ENCODE measurements around the gene C1QTNF2. TPM values are rescaled to one million over a fixed set of nuclear protein-coding genes. Genes with fewer than 3 reads are reported as not detected.
"Not testable (repeated sequence)": the region's sequence is repeated elsewhere in the genome, so short reads cannot be mapped to it uniquely, and the experiment has no call there.

The C1QTNF2 gene
- total RNA-seq, 1 donor from 2014 or later, result 1.3 TPM

- DNase-seq (ENCODE audit: low spot score), result no peak
- intact Hi-C loops (cut with DNase I), result no loop called here
These were observed 21.0 kb downstream of the C1QTNF2 start for GRCh38 chr5:160349249-160349934.

DNA sequence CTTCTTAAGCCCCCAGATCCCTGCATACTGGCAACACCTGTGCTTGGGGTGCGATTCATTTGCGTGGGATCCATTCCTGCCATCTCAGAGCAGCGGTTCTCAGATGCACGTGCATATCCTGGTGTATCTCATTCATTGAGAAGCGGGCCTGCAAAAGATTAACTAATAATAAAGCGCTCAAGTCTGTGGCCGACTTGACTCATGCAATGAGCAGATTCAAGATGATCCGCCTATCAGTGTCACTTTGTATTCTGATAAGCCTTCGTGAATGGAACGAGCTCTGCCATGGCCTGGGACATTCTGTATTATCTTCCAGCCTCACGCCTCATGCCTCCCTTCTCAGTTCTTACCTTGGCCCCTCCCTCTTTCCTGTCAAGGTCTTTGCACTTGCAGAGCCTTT is 22.3 kb downstream of the C1QTNF2 start:
- intact Hi-C loops (cut with DNase I), result no loop called here
- no peak for DNase-seq (ENCODE audit: low spot score)

GRCh38 chr5:160347448-160347847 is 23.0 kb downstream of the C1QTNF2 start:
- intact Hi-C loops (cut with DNase I), result no loop called here
- DNase-seq (ENCODE audit: low spot score), result no peak

- DNase-seq (ENCODE audit: low spot score), result peak; percentile 20
- intact Hi-C loops (cut with DNase I), result no loop called here
These were observed 27.9 kb downstream of the C1QTNF2 start for GRCh38 chr5:160342413-160342941.

DNA sequence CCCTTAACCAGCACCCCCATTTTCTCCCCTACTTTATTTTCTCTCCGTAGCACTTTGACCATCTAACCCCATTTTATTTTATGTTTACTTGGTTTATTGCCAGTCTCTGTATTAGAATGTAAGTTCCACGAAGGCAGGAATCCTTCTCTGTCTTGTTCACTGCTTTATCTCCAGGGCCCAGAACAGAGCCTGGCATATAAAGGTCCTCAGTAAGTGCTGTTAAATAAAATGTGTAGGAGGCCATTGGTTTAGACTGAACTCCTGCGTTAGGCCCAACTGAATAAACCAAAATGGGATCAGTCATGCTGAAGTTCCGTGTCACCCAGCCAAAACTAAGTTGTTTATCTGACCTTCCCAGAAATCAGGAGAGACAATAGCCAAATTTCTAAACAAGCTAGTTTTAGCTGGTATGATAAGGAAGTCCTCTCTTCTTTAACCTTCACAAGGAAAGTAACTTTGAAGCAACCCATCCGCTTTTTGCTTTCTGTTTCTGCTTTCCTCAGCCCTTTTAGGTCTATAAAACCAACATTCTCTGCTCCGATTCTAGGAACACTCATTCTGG is 29.0 kb downstream of the C1QTNF2 start:
- intact Hi-C loops (cut with DNase I), result no loop called here
- peak; percentile 10 for DNase-seq (ENCODE audit: low spot score)

GRCh38 chr5:160340513-160340912 is 29.9 kb downstream of the C1QTNF2 start:
- intact Hi-C loops (cut with DNase I), result not testable (repeated sequence)
- DNase-seq (ENCODE audit: low spot score), result peak; percentile 2

DNA sequence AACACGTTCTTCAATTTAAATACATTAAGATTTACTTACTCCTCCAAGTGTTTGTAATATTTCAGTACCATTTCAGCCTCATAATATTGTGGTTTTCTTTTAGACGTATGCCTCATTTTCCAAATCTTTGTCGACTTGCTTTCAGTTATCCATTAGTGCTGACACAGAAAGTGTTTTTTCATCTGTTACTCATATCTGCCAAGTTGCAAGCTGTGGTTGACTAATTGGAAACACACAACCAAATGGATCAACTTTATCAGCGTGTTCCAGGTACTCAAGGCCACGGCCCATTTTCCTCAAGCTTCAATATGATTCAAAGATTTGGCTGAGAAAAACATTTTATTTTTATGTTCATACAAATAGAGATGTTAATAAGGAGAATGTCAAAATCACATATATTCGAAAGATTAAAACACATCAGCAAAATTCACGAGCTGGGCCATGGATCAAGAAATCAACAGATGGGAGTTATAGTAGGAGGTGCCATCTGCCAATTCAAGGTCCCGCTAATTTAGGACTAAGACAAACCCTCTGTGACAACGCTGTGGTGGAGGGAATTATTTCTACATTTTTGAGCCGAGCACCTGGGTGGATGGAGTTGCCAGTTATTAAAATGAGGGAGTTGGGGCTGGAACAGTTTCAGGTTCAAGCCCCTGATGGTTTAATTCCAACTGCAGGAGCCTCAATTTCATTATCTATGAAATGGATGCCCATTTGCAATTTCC is 30.9 kb downstream of the C1QTNF2 start:
- intact Hi-C loops (cut with DNase I), result no loop called here
- DNase-seq (ENCODE audit: low spot score), result no peak

- intact Hi-C loops (cut with DNase I), result not testable (repeated sequence)
- DNase-seq (ENCODE audit: low spot score), result peak; percentile 14
These were observed 35.7 kb downstream of the C1QTNF2 start for GRCh38 chr5:160334716-160335115.

- intact Hi-C loops (cut with DNase I), result no loop called here
These were observed 36.7 kb downstream of the C1QTNF2 start for GRCh38 chr5:160333721-160334120.

DNA sequence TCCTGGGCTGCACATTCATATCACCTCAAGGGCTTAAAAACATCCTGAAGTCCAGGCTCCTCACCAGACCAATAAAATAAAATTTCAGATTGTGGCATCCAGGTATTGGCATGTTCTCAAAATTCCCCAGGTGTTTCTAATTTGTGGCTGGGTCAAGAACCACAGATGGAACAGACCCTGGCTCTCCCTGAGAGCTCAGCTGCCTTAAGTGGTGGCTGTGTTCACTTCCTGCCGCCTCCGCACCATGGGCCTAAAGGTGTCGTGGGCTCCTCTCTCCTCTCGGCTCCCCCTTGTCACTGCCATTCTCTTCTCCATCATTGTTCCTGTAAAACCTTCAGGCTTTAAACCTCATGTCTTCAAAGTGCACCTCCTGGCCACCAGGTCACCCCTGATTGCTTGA is 40.2 kb downstream of the C1QTNF2 start:
- intact Hi-C loops (cut with DNase I), result no loop called here
- DNase-seq (ENCODE audit: low spot score), result peak; percentile 12

More at GRCh38 chr5:160333721-160334120, 36.7 kb downstream of the C1QTNF2 start:
- DNase-seq (ENCODE audit: low spot score), result peak; percentile 3

DNA sequence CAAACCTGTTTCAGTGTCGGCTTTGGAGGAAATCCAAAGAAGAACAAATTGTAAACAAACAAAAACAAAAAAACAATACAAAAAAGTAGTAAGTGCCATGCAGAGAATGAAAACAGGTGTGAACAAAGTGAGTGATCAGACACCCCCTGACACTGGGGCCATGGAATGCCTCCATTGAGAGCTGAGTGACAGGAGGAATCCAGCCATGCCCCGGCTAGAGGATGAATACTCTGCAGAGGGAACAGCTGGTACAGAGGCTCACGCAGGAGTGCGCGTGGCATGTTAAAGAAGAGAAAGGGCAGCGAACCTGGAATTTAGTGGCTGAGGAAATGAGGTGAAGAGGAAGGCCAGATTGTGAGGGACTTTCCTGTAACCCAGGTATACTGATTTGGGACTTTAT is 42.6 kb downstream of the C1QTNF2 start:
- intact Hi-C loops (cut with DNase I), result no loop called here
- DNase-seq (ENCODE audit: low spot score), result no peak

- DNase-seq (ENCODE audit: low spot score), result no peak
- intact Hi-C loops (cut with DNase I), result no loop called here
These were observed 43.4 kb downstream of the C1QTNF2 start for GRCh38 chr5:160326981-160327380.

DNA sequence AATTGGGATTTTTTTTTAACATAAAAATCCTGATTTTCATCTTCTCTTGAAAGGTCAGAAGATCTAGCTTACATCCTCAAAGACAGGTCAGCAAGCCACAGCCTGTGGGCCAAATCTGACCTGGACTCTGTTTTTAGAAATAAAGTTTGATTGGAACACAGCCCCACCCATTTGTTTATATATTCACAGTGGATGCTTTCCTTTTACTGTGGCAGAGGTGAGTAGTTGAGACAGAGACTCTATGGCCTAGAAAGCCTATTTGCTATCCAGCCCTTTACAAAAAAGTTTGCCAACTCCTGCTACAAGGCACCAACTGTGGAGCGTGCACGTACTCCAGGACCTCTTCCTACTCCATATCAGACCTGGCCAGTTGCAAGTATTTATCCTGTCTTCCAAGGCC is 44.7 kb downstream of the C1QTNF2 start:
- intact Hi-C loops (cut with DNase I), result no loop called here
- DNase-seq (ENCODE audit: low spot score), result peak; percentile 10

DNA sequence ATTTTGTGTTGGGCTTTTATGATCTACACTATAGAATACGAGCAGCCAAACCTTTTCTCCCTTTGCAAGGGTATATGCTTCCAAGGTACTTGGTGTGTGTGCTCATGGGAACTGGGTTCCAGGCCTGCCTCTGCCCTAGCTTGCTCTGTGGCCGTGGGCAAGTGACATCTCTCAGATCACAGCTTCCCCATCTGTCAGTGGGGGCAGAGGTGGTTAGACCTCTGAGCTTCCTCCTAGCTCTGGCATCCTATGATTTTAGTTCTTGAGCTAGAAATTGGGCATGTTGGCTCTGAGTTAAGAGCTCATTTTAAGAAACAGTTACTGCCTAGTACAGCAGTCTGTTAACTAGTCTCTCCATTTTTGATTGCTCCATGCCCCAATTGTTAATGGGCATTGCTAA is 45.5 kb downstream of the C1QTNF2 start:
- intact Hi-C loops (cut with DNase I), result no loop called here

GRCh38 chr5:160318409-160318808 is 52.0 kb downstream of the C1QTNF2 start:
- DNase-seq (ENCODE audit: low spot score), result no peak

More for the DNA sequence above, 45.5 kb downstream of the C1QTNF2 start:
- peak; percentile 1 for DNase-seq (ENCODE audit: low spot score)

DNA sequence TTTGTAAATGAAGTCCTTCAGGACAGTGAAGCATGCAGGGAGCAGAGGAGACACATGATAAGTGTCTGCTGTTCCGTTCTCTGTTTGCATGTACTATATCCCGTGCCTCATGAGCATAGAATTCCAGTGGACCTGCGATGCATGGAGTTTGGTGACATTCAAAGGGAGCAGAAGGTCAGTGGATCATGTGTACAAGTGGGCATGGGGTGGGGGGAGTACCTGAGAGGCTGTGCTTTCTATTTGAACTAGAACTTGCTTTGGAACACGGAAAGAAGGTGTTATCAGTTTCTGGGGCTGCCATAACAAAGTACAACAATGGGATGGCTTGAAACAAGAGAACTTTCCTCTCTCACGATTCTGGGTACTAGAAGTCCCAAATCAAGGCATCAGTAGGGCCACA is 53.0 kb downstream of the C1QTNF2 start:
- DNase-seq (ENCODE audit: low spot score), result no peak
- intact Hi-C loops (cut with DNase I), result no loop called here

More at GRCh38 chr5:160318409-160318808, 52.0 kb downstream of the C1QTNF2 start:
- intact Hi-C loops (cut with DNase I), result no loop called here

- intact Hi-C loops (cut with DNase I), result no loop called here
These were observed 54.5 kb downstream of the C1QTNF2 start for GRCh38 chr5:160315968-160316367.

GRCh38 chr5:160312960-160313727 is 57.3 kb downstream of the C1QTNF2 start:
- DNase-seq (ENCODE audit: low spot score), result no peak
- intact Hi-C loops (cut with DNase I), result no loop called here

More at GRCh38 chr5:160315968-160316367, 54.5 kb downstream of the C1QTNF2 start:
- peak; percentile 82 for DNase-seq (ENCODE audit: low spot score)

- peak; percentile 83 for DNase-seq (ENCODE audit: low spot score)
- intact Hi-C loops (cut with DNase I), result no loop called here
These were observed 58.1 kb downstream of the C1QTNF2 start, which contains the start of gene CCNJL for GRCh38 chr5:160312134-160312959. CCNJL (minus strand) TSS chr5:160312564; CDS start chr5:160311923, 641 bp downstream.
